DOHH2 (cell line): ENCODE measurements around the gene SLC39A11.

Source experiments
- EZH2phosphoT487 ChIP-seq: fragments of 200-600 bp; sonication (generic); IDR thresholded peaks from 2 replicates; pipeline ENCODE4 v1.6.1; 2017; ENCODE audit warnings: borderline replicate concordance, mild to moderate bottlenecking, antibody characterized with exemption, low read length, moderate library complexity, mixed read lengths
- TF ChIP-seq, protein P1 (sequence below): fragments of 200-600 bp; sonication (generic); IDR thresholded peaks from one replicate; pipeline ENCODE4 v1.5.1; 2014; ENCODE audit warnings: antibody characterized with exemption, mild to moderate bottlenecking, low read depth, low read length; ENCODE audit not compliant: poor library complexity, severe bottlenecking

DNA sequence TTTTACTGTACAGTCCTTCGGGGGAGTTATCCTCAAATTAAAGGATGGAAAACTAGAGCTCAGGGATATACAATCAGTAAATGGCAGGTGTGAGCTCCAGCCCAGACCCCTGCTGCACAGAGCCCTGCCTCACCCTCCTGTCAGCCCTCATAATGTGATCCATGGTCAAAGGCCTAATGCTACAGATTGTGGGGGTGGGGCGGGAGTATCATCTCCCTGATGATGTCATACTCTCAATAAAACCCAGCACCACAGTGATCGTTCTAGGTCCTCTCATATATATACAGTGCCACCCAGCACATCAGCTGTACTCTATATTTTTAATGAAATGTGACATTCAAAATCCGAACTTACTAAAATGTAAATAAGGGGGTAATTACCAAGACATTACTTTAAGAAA, 61.5 kb downstream of the SLC39A11 start:
- TF ChIP-seq, protein P1, sequence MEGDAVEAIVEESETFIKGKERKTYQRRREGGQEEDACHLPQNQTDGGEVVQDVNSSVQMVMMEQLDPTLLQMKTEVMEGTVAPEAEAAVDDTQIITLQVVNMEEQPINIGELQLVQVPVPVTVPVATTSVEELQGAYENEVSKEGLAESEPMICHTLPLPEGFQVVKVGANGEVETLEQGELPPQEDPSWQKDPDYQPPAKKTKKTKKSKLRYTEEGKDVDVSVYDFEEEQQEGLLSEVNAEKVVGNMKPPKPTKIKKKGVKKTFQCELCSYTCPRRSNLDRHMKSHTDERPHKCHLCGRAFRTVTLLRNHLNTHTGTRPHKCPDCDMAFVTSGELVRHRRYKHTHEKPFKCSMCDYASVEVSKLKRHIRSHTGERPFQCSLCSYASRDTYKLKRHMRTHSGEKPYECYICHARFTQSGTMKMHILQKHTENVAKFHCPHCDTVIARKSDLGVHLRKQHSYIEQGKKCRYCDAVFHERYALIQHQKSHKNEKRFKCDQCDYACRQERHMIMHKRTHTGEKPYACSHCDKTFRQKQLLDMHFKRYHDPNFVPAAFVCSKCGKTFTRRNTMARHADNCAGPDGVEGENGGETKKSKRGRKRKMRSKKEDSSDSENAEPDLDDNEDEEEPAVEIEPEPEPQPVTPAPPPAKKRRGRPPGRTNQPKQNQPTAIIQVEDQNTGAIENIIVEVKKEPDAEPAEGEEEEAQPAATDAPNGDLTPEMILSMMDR: no peak
- TF ChIP-seq EZH2phosphoT487: no peak
